ENCODE measurements around the gene GAPVD1. TPM values are rescaled to one million over a fixed set of nuclear protein-coding genes. Genes with fewer than 3 reads are reported as not detected.
"Not testable (repeated sequence)": the region's sequence is repeated elsewhere in the genome, so short reads cannot be mapped to it uniquely, and the experiment has no call there.

Gene GAPVD1
- total and polyA plus RNA-seq, 4 donors = 10.6 to 138 (median 35.2) TPM

- H3K4me3 ChIP-seq = peak overlapping the region; percentile 97
Measured at GRCh38 chr9:125262294-125262991, 817 bp downstream of the GAPVD1 start.

GRCh38 chr9:125264068-125264467, 2.4 kb downstream of the GAPVD1 start:
- H3K4me1 ChIP-seq (ENCODE audit: control insufficient read depth in 5 of 5, insufficient read depth in 5 of 5, low read length in 5 of 5); H3K27me3 ChIP-seq (ENCODE audit: control insufficient read depth in 3 of 3, insufficient read depth in 3 of 3, low read length in 2 of 3); H3K9me3 ChIP-seq (ENCODE audit: control insufficient read depth in 4 of 4, insufficient read depth in 3 of 4, low read length in 3 of 4); ATAC-seq (ENCODE audit: insufficient read depth, low FRiP score); H3K36me3 ChIP-seq (ENCODE audit: control insufficient read depth in 4 of 4, insufficient read depth in 4 of 4, low read length in 4 of 4); DNase-seq; H3K9ac ChIP-seq (ENCODE audit: insufficient read depth in 1 of 2, low read length in 2 of 2); H3K27ac ChIP-seq (ENCODE audit: low read depth in 1 of 2, low read length in 1 of 2); H3K4me3 ChIP-seq: not testable (repeated sequence)
- 73% methylated on average over 7 of the region's 7 CpGs for WGBS, 2 donors

More at GRCh38 chr9:125262294-125262991, 817 bp downstream of the GAPVD1 start:
- Histone ChIP-seq H3K36me3 (ENCODE audit: control insufficient read depth in 4 of 4, insufficient read depth in 4 of 4, low read length in 4 of 4) (peaks cover 0 to 6% (median 0%) of the 10 kb centered on the region in 4 donors), H3K9ac (ENCODE audit: insufficient read depth in 1 of 2, low read length in 2 of 2) (peak overlapping the region; percentile 58 to 91), H3K4me1 (ENCODE audit: control insufficient read depth in 5 of 5, insufficient read depth in 5 of 5, low read length in 5 of 5) (peaks cover 0 to 5% (median 0%) of the 10 kb centered on the region in 5 donors), H3K27ac (ENCODE audit: low read depth in 1 of 2, low read length in 1 of 2) (peak overlapping the region; percentile 39 to 98), H3K27me3 (ENCODE audit: control insufficient read depth in 3 of 3, insufficient read depth in 3 of 3, low read length in 2 of 3) (no peaks in the 10 kb centered on the region), H3K9me3 (ENCODE audit: control insufficient read depth in 4 of 4, insufficient read depth in 3 of 4, low read length in 3 of 4) (no peaks in the 10 kb centered on the region)
- no peak for TF ChIP-seq CTCF (IDR thresholded peaks at IDR 0.05; ENCODE audit: control extremely low read depth, extremely low read depth)
- DNase-seq (peak; percentile 45 to 58 (median 50)), ATAC-seq (ENCODE audit: insufficient read depth, low FRiP score) (no peak)
- WGBS, 2 donors = 21 to 28% methylated on average over 11 of the region's 11 CpGs

- H3K36me3 ChIP-seq (ENCODE audit: control insufficient read depth in 4 of 4, insufficient read depth in 4 of 4, low read length in 4 of 4) = peaks cover 0 to 5% (median 0%) of the 10 kb centered on the region in 4 donors
- H3K27me3 ChIP-seq (ENCODE audit: control insufficient read depth in 3 of 3, insufficient read depth in 3 of 3, low read length in 2 of 3) = no peaks in the 10 kb centered on the region
- WGBS, 2 donors = 60 to 77% methylated on average over 6 of the region's 6 CpGs
- TF ChIP-seq CTCF (IDR thresholded peaks at IDR 0.05; ENCODE audit: control extremely low read depth, extremely low read depth) = no peak
- peaks cover 0 to 13% (median 5%) of the 10 kb centered on the region in 5 donors for H3K4me1 ChIP-seq (ENCODE audit: control insufficient read depth in 5 of 5, insufficient read depth in 5 of 5, low read length in 5 of 5)
- DNase-seq = no peak
- H3K4me3 ChIP-seq = no peak overlapping the region
- no peak overlapping the region for H3K9ac ChIP-seq (ENCODE audit: insufficient read depth in 1 of 2, low read length in 2 of 2)
- ATAC-seq (ENCODE audit: insufficient read depth, low FRiP score) = no peak
- H3K9me3 ChIP-seq (ENCODE audit: control insufficient read depth in 4 of 4, insufficient read depth in 3 of 4, low read length in 3 of 4) = no peaks in the 10 kb centered on the region
- H3K27ac ChIP-seq (ENCODE audit: low read depth in 1 of 2, low read length in 1 of 2) = peak overlapping the region in 1 of 2 donors; percentile 53
Measured at GRCh38 chr9:125268394-125269013, 6.9 kb downstream of the GAPVD1 start.

DNA sequence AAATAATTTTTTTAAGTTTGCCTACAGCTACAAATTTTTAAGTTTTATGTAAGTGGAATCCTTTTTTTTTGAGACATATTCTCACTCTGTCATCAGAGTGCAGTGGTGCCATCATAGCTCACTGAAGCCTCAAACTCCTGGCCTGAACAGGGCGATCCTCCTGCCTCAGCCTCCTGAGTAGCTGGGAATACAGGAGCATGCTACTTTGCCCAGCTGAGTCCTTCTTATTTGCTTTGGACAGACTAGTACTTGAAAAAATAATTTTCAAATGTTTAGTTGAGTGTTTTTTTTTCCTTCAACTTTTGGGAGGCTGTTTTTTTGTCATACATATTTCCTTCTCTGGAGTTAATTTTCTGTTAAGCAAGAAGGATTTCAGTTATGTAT, 7.4 kb downstream of the GAPVD1 start:
- Histone ChIP-seq H3K4me1 (ENCODE audit: control insufficient read depth in 5 of 5, insufficient read depth in 5 of 5, low read length in 5 of 5) (peaks cover 0 to 15% (median 5%) of the 10 kb centered on the region in 5 donors), H3K9me3 (ENCODE audit: control insufficient read depth in 4 of 4, insufficient read depth in 3 of 4, low read length in 3 of 4) (no peaks in the 10 kb centered on the region), H3K4me3 (no peak overlapping the region), H3K36me3 (ENCODE audit: control insufficient read depth in 4 of 4, insufficient read depth in 4 of 4, low read length in 4 of 4) (peaks cover 0 to 4% (median 0%) of the 10 kb centered on the region in 4 donors), H3K27ac (ENCODE audit: low read depth in 1 of 2, low read length in 1 of 2) (no peak overlapping the region), H3K9ac (ENCODE audit: insufficient read depth in 1 of 2, low read length in 2 of 2) (no peak overlapping the region), H3K27me3 (ENCODE audit: control insufficient read depth in 3 of 3, insufficient read depth in 3 of 3, low read length in 2 of 3) (no peaks in the 10 kb centered on the region)
- DNase-seq (no peak), ATAC-seq (ENCODE audit: insufficient read depth, low FRiP score) (no peak)
- no peak for TF ChIP-seq CTCF (IDR thresholded peaks at IDR 0.05; ENCODE audit: control extremely low read depth, extremely low read depth)
- 84% methylated on average over 1 of the region's 1 CpG for WGBS, 2 donors
